ENCODE measurements around the gene GLYATL1B. TPM values are rescaled to one million over a fixed set of nuclear protein-coding genes. Genes with fewer than 3 reads are reported as not detected.

The GLYATL1B gene
- not detected in 2 replicates for total RNA-seq

GRCh38 chr11:59086007-59086406 is at the start of gene GLYATL1B:
GLYATL1B (plus strand) TSS chr11:59086307; CDS start chr11:59086307, 0 bp downstream.

GRCh38 chr11:59106363-59107336 is 20.5 kb downstream of the GLYATL1B start, which contains the start of gene FAM111B:
FAM111B (plus strand) TSS chr11:59107237; CDS start chr11:59109626, 2,389 bp downstream.

GRCh38 chr11:59142530-59143507 is 56.7 kb downstream of the GLYATL1B start, which contains the start of gene FAM111A:
FAM111A (plus strand) TSS chr11:59142856; CDS start chr11:59148873, 6,017 bp downstream.

Other genes starting within 250 kb of the GLYATL1B start
- gene GLYATL2, start 241.6 kb upstream of the GLYATL1B start, total RNA-seq, result 0.97 and 1.8 TPM in 2 replicates
- gene GLYATL1, start 146.8 kb upstream of the GLYATL1B start, total RNA-seq, result 0.69 TPM in 1 of 2 replicates, not detected in the other
- 0.89 and 5.0 TPM in 2 replicates for gene FAM111B, start 20.9 kb downstream of the GLYATL1B start, total RNA-seq
- 46.3 and 48.2 TPM in 2 replicates for gene FAM111A, start 56.5 kb downstream of the GLYATL1B start, total RNA-seq
- 1.8 and 2.7 TPM in 2 replicates for gene DTX4, start 85.8 kb downstream of the GLYATL1B start, total RNA-seq
- gene MPEG1, start 126.6 kb downstream of the GLYATL1B start, total RNA-seq, result not detected in 2 replicates